GM12878 (cell line): Measurements from ENCODE around the gene CD163L1. TPM values are rescaled to one million over a fixed set of nuclear protein-coding genes. Genes with fewer than 3 reads are reported as not detected.

Experiments
- ATAC-seq: fragments of 200-7000 bp; cut with Tn5 transposase; 3 replicates; pipeline ENCODE4 v1.9.1; 2020; ENCODE audit warnings: mild to moderate bottlenecking, moderate library complexity
- BruUV-seq: library from RNA; stranded (reverse); fragments of 400-500 nt; replicated peaks from 2 replicates; lab custom pipeline; 2021; lab: Mats Ljungman, UMichigan
- CTCF ChIA-PET: fragments of 300-600 bp; sonication (Branson Sonifier 250); formaldehyde crosslinking; extraction: SDS; loops from one replicate; lab custom pipeline; 2021; ENCODE audit warnings: inconsistent platforms; lab: Yijun Ruan, JAX
- POLR2A ChIA-PET: fragments of 350-600 bp; formaldehyde crosslinking; extraction: SDS; loops from one replicate; lab custom pipeline; 2021; ENCODE audit warnings: inconsistent platforms; lab: Charles Lee
- RAD21 ChIA-PET: fragments of 300-600 bp; sonication (Branson Sonifier 250); formaldehyde crosslinking; loops from one replicate; lab custom pipeline; 2023; ENCODE audit warnings: antibody characterized with exemption; ENCODE audit not compliant: unreplicated experiment; lab: Charles Lee
- SMC1A ChIA-PET: fragments of 300-600 bp; sonication (Branson Sonifier 250); formaldehyde crosslinking; loops from one replicate; lab custom pipeline; 2023; ENCODE audit not compliant: unreplicated experiment, uncharacterized antibody; lab: Charles Lee
- DNase-seq: peaks from one replicate; pipeline ENCODE4 v3.0.0-alpha.2; 2011; ENCODE audit warnings: low read depth, low spot score
- FAIRE-seq: peaks from 3 replicates; lab custom pipeline; 2011; peaks lifted over from hg19 to GRCh38; lab: Jason Lieb, UNC
- H2AFZ ChIP-seq: 2 replicates; pipeline ENCODE4 v1.6.0; 2011; ENCODE audit warnings: low read depth, low read length, control low read depth; ENCODE audit not compliant: control insufficient read depth
- H3K27ac ChIP-seq: 2 replicates; pipeline ENCODE4 v1.5.1; 2011; ENCODE audit warnings: control low read depth; ENCODE audit not compliant: control insufficient read depth, insufficient read depth
- H3K27me3 ChIP-seq, 2 experiments: replicated peaks in 1 of 2; 2 replicates each; pipeline versions ENCODE4 v1.6.0 to v1.6.1; 2011; ENCODE audit warnings: low read length in 1 of 2; ENCODE audit not compliant: control insufficient read depth in 2 of 2, insufficient read depth in 2 of 2
- H3K36me3 ChIP-seq, 2 experiments: 2 replicates each; pipeline ENCODE4 v1.5.1; 2011; ENCODE audit warnings: low read length in 1 of 2; ENCODE audit not compliant: control insufficient read depth in 2 of 2, insufficient read depth in 2 of 2
- H3K4me1 ChIP-seq: 2 replicates; pipeline ENCODE4 v1.6.1; 2011; ENCODE audit warnings: mild to moderate bottlenecking, low read length, moderate library complexity, mixed read lengths; ENCODE audit not compliant: control insufficient read depth, insufficient read depth
- H3K4me2 ChIP-seq: 2 replicates; pipeline ENCODE4 v1.6.0; 2011; ENCODE audit warnings: control low read depth; ENCODE audit not compliant: control insufficient read depth, insufficient read depth
- H3K4me3 ChIP-seq: fragments of 200-600 bp; sonication (generic); 2 replicates; pipeline ENCODE4 v1.5.1; 2016
- H3K79me2 ChIP-seq: 2 replicates; pipeline ENCODE4 v1.6.0; 2011; ENCODE audit warnings: low read length; ENCODE audit not compliant: control insufficient read depth, insufficient read depth
- H3K9ac ChIP-seq: 2 replicates; pipeline ENCODE4 v1.8.0; 2011; ENCODE audit warnings: low read length, control low read depth, mixed read lengths; ENCODE audit not compliant: control insufficient read depth, insufficient read depth
- H3K9me3 ChIP-seq: replicated peaks from 3 replicates; pipeline ENCODE4 v1.5.1; 2011; ENCODE audit warnings: mild to moderate bottlenecking, low read length; ENCODE audit not compliant: control insufficient read depth, insufficient read depth
- H4K20me1 ChIP-seq: 2 replicates; pipeline ENCODE4 v1.6.0; 2011; ENCODE audit not compliant: control insufficient read depth, insufficient read depth
- BACH1 ChIP-seq: fragments of 450-650 bp; IDR thresholded peaks from 2 replicates; pipeline ENCODE4 v1.6.1; 2017; ENCODE audit warnings: mild to moderate bottlenecking, borderline replicate concordance
- BRCA1 ChIP-seq: IDR thresholded peaks from 2 replicates; pipeline ENCODE4 v1.6.1; 2011; ENCODE audit warnings: low read depth, low read length, improper control_type of control experiment
- CBFB ChIP-seq: IDR thresholded peaks from 2 replicates; pipeline ENCODE4 v1.6.1; 2016; ENCODE audit warnings: antibody characterized with exemption, low read depth
- CBX5 ChIP-seq: sonication (generic); IDR thresholded peaks from 2 replicates; pipeline ENCODE4 v1.6.1; 2016; ENCODE audit warnings: low read depth, moderate library complexity, mild to moderate bottlenecking, inconsistent platforms
- CHD1 ChIP-seq: IDR thresholded peaks from 2 replicates; pipeline ENCODE4 v1.6.1; 2012; ENCODE audit warnings: low read depth, low read length, improper control_type of control experiment
- CREM ChIP-seq: IDR thresholded peaks from 2 replicates; pipeline ENCODE4 v1.6.1; 2014; ENCODE audit warnings: antibody characterized with exemption, low read depth
- EED ChIP-seq: sonication (generic); IDR thresholded peaks from 2 replicates; pipeline ENCODE4 v1.6.1; 2016; ENCODE audit warnings: antibody characterized with exemption, low read depth
- HDAC6 ChIP-seq: fragments of 200-600 bp; sonication (generic); IDR thresholded peaks from one replicate; pipeline ENCODE4 v1.8.0; 2017; ENCODE audit warnings: antibody characterized with exemption; ENCODE audit not compliant: unreplicated experiment
- HDGF ChIP-seq: fragments of 450-650 bp; IDR thresholded peaks from 2 replicates; pipeline ENCODE4 v1.6.1; 2016; ENCODE audit warnings: antibody characterized with exemption
- KAT2A ChIP-seq: conservative IDR thresholded peaks from 2 replicates; pipeline ENCODE4 v1.6.1; 2011; ENCODE audit warnings: low read depth, low read length; ENCODE audit not compliant: control insufficient read depth
- MEF2A ChIP-seq: IDR thresholded peaks from 2 replicates; pipeline ENCODE4 v1.6.1; 2011; ENCODE audit warnings: low read depth, mild to moderate bottlenecking, low read length, moderate library complexity; ENCODE audit not compliant: insufficient read depth
- MEF2B ChIP-seq: fragments of 450-650 bp; IDR thresholded peaks from 2 replicates; pipeline ENCODE4 v1.6.1; 2018; ENCODE audit warnings: mild to moderate bottlenecking, moderate library complexity; ENCODE audit not compliant: partially characterized antibody, poor library complexity, severe bottlenecking
- POU2F2 ChIP-seq: IDR thresholded peaks from 3 replicates; pipeline ENCODE4 v1.6.1; 2011; ENCODE audit warnings: low read depth, mild to moderate bottlenecking, low read length, borderline replicate concordance
- RCOR1 ChIP-seq: conservative IDR thresholded peaks from 2 replicates; pipeline ENCODE4 v1.6.1; 2012; ENCODE audit warnings: low read depth, low read length, improper control_type of control experiment
- TBL1XR1 ChIP-seq: IDR thresholded peaks from 2 replicates; pipeline ENCODE4 v1.6.1; 2012; ENCODE audit warnings: low read depth, low read length, improper control_type of control experiment
- WGBS: methylation state at CpG from one replicate; pipeline ENCODE4 v1.1.6; 2016; ENCODE audit warnings: low lambda C conversion rate; ENCODE audit not compliant: insufficient replicate concordance, insufficient coverage; ENCODE audit errors: missing lambda C conversion rate; 5-methylcytosine and 5-hydroxymethylcytosine counted together
- in situ Hi-C: fragments of 300-500 bp; cut with MboI; formaldehyde crosslinking; loops from 9 replicates; pipeline ENCODE4 v1.14.3; 2018; ENCODE audit warnings: mixed read lengths
- intact Hi-C: fragments of 100-400 bp; cut with micrococcal nuclease; formaldehyde crosslinking; loops from one replicate; pipeline ENCODE4 v1.14.2; 2022; ENCODE audit not compliant: unreplicated experiment
- polyA plus RNA-seq, 11 experiments: library from polyadenylated mRNA; depleted of rRNA in 4 of 11; unstranded in 6 of 11; stranded (reverse) in 5 of 11; fragments of >200 nt; fragmentation: Nextera tagmentation in 4 of 11; fragmentation: Illumina TruSeq in 1 of 11; extraction: Ambion mirVana in 4 of 11; extraction: Trizol in 1 of 11; gene quantifications; 1 replicate in 1 of 11; 2 replicates in 10 of 11; pipeline versions ENCODE4 v1.2.1 to v1.2.3, GENCODE V29; 2011 to 2016; ENCODE audit warnings: inconsistent platforms in 2 of 11, missing spikeins in 2 of 11, low read depth in 1 of 11
- total RNA-seq, 4 experiments: library from RNA; depleted of rRNA in 3 of 4; stranded (reverse); fragments of >200 nt in 3 of 4; fragmentation: Illumina TruSeq in 1 of 4; extraction: Trizol in 1 of 4; gene quantifications; 2 replicates each; pipeline versions ENCODE4 v1.2.1 to v1.2.3, GENCODE V29; 2013 to 2021
- TF ChIP-seq, protein P1 (sequence below): IDR thresholded peaks from 2 replicates; pipeline ENCODE4 v1.6.1; 2012; ENCODE audit warnings: low read depth, low read length, improper control_type of control experiment

The CD163L1 gene
- total and polyA plus RNA-seq, 10 of the 15 experiments (the other 5 are each of a cell fraction or from before 2014, with no cell fraction given), result 0.49 to 2.9 (median 1.6) TPM; not detected in 1

DNA sequence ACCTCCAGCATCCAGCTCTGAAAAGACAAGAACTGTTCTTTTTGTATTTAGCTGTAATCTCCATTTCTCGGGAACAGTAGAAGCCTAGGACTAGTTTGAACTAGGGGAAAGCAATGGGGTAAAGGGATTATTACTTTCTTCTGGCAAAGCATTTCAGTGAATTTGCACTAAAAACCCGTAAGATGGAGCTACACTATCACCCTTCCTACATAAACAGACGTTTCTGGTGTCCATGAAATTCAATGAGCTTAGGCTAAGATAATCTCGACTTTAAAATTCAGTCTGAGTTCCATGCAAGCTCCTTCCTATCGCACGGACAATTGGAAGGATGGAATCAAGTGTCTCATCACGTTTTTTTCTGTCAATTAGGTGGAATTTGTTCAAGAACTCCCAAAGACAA is 116.0 kb downstream of the CD163L1 start:
- Histone ChIP-seq H3K27me3 (no peaks in the 10 kb centered on the region; a peak in 1 of 4 replicates), H3K27ac (no peak overlapping the region), H2AFZ (no peak overlapping the region), H3K36me3 (no peaks in the 10 kb centered on the region), H3K4me2 (no peak overlapping the region), H3K9ac (no peak overlapping the region), H4K20me1 (no peaks in the 10 kb centered on the region), H3K4me3 (no peak overlapping the region), H3K9me3 (no peaks in the 10 kb centered on the region), H3K79me2 (no peaks in the 10 kb centered on the region), H3K4me1 (no peaks in the 10 kb centered on the region)
- 35% methylated on average over 7 of the region's 7 CpGs for WGBS
- ChIA-PET CTCF (interaction anchor here (1.7 kb wide), 1 partner anchor 23 kb away, joined by 3 read pairs; no protein-coding TSS in a partner anchor), RAD21 (no interaction called here), SMC1A (no interaction called here), POLR2A (no interaction called here)
- TF ChIP-seq HDGF (no peak), CBX5 (no peak), RCOR1 (no peak), EED (no peak), CREM (no peak), HDAC6 (no peak), MEF2A (no peak), CBFB (no peak), TBL1XR1 (no peak), KAT2A (no peak), BRCA1 (no peak), BACH1 (no peak), MEF2B (no peak), CHD1 (no peak), POU2F2 (no peak)
- TF ChIP-seq, protein P1, sequence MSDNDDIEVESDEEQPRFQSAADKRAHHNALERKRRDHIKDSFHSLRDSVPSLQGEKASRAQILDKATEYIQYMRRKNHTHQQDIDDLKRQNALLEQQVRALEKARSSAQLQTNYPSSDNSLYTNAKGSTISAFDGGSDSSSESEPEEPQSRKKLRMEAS, result no peak
- in situ Hi-C loops, result no loop called here
- FAIRE-seq (no peak), DNase-seq (no peak), ATAC-seq (no peak)
- intact Hi-C loops, result no loop called here
- no TSS peak for BruUV-seq
